Measurements from ENCODE around the gene KLHDC10.

The KLHDC10 gene

DNA sequence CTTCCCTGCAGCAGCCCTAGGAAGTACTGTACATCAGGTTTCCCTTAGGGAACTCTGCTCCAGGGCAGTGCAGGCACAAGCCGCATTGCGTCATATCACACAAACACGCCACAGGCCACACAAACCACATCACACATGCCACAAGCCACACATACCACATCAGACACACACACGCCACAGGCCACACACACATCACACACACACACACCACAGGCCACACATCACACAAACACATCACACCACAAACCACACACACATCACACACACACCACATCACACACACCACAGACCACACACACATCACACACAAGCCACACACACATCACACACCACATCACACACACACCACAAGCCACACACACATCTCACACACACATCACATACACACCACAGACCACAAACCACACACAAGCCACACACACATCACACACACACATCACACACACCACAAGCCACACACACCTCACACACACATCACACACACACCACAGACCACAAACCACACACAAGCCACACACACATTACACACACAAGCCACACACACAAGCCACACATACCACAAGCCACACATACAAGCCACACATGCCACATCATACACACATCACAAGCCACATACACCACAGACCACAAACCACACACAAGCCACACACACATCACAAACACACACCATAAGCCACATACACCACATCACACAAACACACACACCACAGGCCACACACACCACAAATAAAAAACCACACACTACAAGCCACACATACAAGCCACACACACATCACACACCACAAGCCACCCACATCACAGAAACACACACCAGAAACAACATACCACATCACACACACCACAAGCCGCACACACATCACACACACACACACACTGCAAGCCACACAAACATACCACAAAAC, 81.5 kb downstream of the KLHDC10 start:
- TF ChIP-seq GATA3 (IDR thresholded peaks at IDR 0.05; ENCODE audit: low read depth, low read length) (no peak), GATA2 (IDR thresholded peaks at IDR 0.05; ENCODE audit: low read depth, low read length) (no peak)

DNA sequence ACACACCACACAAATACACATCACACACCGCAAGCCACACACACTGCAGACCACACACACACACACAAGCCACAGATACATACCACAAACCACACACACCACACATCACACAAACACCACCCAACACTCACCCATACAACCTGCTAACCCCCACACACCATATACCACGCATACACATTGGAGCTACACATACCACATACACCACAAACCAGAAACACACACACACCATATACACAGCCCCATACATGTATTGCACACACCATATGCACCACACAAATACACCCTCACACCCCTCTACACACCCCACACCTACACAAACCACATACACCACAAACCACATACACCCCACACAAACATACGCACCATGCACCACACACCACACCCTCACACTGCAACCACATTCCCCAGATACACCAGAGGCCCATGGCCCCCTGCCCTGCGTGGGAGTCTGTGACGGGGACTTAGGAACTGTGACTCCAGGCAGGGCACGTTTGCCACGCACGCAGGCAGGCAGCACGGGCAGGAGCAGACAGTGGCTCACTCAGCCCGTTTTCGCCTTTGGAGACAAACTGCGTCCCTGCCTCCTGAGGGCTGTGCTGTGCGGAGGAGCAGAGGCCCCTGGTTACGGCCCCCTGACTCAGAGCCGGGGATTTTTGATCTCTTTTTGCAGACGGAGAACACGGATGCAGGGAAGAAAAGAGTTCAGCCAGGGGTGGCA, 82.3 kb downstream of the KLHDC10 start:
- TF ChIP-seq GATA3 (IDR thresholded peaks at IDR 0.05; ENCODE audit: low read depth, low read length) (no peak), GATA2 (IDR thresholded peaks at IDR 0.05; ENCODE audit: low read depth, low read length) (no peak)

DNA sequence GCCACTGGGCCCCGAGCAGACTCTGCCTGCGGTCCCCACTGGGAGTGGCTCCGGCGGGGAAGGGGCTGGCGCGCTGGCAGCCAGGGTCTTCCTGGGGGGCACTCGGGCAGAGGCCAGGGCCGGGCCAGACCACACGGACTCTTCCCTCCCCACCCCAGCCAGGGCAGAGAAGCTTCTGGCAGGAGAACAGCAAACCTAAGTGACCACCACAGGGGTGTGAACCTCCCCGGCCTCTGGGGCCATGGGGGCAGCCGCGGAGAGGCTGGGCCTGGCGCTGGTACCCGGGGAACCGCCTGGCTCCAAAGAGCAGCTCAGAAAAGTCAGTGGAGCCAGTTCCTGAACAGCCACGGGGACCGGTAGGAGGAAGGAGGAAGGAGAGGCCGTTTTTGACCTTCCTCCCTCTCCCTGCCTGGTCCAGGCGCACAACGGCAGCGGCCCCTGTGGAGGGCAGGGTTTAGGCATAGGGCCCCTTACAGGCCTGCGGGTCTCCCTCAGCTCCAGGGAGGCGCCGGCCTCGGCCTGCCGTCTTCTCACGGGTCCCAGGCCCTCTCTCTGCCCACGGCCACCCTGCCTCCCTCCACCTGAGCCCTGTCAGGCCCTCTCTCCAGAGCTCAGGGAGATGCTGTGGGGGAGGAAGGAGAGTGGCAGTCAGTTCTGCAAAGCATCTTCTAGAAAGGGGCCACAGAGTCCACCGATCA, 83.0 kb downstream of the KLHDC10 start:
- no peak for TF ChIP-seq GATA3 (IDR thresholded peaks at IDR 0.05; ENCODE audit: low read depth, low read length)
- no peak for TF ChIP-seq GATA2 (IDR thresholded peaks at IDR 0.05; ENCODE audit: low read depth, low read length)

DNA sequence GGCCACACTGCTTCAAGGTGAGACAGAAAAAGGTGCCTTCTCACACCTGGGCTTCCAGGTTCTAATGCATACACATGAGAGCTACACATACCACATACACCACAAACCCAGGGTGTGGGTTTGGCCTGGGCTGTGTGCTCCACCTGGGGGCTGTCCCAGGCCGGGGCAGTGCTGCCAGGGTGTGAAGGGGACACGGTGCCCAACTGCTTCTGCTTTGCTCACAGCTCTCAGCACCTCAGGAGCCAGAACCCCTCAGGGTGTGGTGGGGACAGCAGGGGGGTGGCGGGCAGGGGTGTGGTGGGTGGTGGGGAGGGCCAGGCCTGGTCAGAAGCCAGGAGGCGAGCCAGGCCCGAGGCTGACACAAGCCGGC, 83.8 kb downstream of the KLHDC10 start:
- no peak for TF ChIP-seq GATA3 (IDR thresholded peaks at IDR 0.05; ENCODE audit: low read depth, low read length)
- TF ChIP-seq GATA2 (IDR thresholded peaks at IDR 0.05; ENCODE audit: low read depth, low read length), result no peak

DNA sequence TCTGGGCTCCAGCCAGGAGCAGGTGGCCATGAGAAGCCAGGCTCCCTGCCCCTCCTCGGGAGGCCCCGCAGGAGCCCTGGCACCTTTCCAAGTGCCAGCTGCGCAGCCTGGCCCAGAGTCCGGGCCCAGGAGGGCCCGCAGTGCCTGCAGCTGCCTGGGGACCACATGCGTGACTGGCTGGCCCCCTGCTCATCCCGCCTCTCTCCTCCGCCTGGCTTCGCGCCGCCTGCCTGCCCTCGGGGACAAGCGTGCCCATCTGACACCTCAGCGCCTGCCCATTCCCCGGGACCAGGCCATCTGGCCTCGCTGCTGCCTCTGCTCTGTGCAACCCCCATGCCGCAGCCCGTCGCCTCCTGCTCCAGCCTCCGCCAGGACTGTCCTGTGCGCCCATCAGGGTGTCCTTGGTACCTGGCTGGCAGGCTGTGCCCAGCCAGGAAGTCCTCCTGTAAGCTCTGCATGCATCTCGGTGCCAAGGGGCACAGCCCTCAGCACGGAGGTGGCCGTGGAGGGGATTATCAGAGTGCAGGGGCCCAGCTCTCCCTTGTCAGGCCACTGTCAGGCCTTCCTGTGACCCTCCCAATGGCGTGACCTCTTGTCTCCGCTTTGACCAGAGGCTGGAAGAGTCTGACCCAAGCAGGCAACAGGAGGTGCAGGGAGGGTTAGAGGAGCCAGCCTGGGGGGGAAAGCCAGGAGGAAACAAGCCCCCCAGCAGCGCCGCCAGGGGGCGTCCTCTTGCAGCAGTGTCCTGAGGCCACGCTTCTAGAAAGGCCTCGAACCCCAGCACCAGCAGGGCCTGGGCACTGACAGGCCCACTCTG, 84.4 kb downstream of the KLHDC10 start:
- peak; percentile 49; the same call in 1 of the 2 replicates for TF ChIP-seq GATA2 (IDR thresholded peaks at IDR 0.05; ENCODE audit: low read depth, low read length)
- TF ChIP-seq GATA3 (IDR thresholded peaks at IDR 0.05; ENCODE audit: low read depth, low read length), result no peak

DNA sequence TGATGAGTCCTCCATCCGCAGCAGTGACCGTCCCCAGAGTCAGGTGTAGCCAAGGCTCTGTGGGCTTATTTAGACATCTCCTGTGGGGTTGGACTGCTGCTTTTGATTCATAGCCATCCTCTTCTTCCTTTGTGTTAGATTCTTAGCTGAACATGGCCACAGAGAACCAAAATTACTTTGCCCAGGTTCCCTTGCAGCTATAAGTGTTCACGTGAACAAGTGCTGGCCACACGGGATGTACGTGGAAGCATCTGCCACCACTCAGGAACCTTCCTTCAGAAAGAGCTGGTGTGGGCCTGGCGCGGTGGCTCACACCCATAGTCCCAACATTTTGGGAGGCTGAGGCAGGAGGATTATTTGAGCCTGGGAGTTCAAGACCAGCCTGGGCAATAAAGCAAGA, 85.8 kb downstream of the KLHDC10 start:
- TF ChIP-seq GATA3 (IDR thresholded peaks at IDR 0.05; ENCODE audit: low read depth, low read length), result no peak
- no peak for TF ChIP-seq GATA2 (IDR thresholded peaks at IDR 0.05; ENCODE audit: low read depth, low read length)

DNA sequence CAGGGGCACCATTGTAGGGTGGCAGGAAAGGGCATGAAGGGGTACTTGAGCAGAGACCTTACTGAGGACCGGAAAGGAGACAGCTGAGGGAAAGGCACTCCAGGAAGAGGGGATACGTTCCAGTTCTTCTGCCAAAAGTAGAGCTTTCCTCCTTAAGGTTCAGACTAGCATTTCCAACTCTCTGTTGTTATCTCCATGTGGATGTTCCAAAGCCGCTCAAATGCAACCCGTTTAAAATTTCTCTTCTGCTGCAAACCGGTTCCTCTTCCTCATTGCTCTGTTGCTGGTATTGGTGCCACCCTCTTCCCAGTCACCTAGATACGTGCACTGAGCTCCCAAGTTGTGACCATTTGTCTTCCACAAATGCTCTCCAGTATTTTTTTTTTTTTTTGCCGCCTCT, 87.4 kb downstream of the KLHDC10 start:
- TF ChIP-seq GATA2 (IDR thresholded peaks at IDR 0.05; ENCODE audit: low read depth, low read length) (no peak), GATA3 (IDR thresholded peaks at IDR 0.05; ENCODE audit: low read depth, low read length) (no peak)

DNA sequence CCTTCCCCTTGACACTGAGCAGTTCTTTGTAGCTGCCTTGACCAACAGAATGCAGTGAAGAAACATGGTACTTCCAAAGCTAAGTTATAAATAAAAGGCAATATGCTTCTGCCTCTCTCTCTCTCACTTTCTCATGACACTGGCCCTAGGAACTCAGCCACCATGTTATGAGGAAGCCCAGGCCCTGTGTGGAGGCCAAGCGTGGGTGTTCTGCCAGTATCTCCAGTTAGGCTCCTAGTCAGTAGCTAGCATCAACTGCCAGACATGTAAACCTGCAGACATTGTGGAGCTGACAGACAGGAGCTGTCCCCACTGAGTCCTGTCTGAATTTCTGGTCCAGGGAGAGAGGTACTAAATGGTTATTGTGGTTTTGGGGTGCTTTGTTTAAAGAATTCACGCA, 89.7 kb downstream of the KLHDC10 start:
- TF ChIP-seq GATA3 (IDR thresholded peaks at IDR 0.05; ENCODE audit: low read depth, low read length) (no peak), GATA2 (IDR thresholded peaks at IDR 0.05; ENCODE audit: low read depth, low read length) (no peak)

DNA sequence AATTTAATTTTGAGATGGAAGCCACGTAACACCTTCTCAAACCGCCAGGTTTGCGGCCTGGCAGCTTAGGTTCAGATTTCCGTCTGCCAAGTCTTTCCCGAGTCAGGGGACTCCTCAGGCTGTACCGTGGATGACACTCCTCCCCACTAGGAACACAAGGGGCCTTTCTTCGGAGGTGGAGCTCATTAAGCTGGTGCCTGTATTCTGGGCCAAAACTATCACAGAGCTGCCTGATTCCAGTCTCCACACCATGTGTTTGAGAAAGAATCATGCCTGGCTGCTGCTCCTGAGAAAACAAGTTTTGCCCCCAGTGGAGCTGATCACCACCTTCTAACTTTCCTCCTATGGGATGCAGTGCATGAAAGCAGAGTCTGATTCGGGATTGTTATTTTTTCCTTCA, 90.1 kb downstream of the KLHDC10 start:
- TF ChIP-seq GATA3 (IDR thresholded peaks at IDR 0.05; ENCODE audit: low read depth, low read length), result no peak
- no peak for TF ChIP-seq GATA2 (IDR thresholded peaks at IDR 0.05; ENCODE audit: low read depth, low read length)

DNA sequence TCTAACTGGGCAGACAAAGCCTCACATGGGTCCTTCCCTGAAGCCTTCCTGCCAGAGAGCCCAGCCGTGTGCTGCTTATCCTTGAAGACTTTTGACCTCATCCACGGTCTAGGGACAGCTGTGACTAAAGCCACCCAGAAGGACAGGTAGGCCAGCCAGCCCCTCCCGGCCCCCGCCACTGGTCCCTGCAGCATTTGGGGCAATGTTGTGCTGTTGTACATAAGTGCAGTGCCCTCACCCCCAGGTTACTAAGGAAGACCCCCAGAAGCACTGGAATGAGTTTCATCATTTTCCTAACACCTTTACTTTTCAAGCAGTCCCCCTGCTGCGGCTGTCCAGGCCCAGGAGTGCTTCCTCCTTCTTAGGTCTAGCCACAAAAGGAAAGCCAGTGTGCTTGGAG, 91.9 kb downstream of the KLHDC10 start:
- TF ChIP-seq GATA3 (IDR thresholded peaks at IDR 0.05; ENCODE audit: low read depth, low read length) (no peak), GATA2 (IDR thresholded peaks at IDR 0.05; ENCODE audit: low read depth, low read length) (no peak)

DNA sequence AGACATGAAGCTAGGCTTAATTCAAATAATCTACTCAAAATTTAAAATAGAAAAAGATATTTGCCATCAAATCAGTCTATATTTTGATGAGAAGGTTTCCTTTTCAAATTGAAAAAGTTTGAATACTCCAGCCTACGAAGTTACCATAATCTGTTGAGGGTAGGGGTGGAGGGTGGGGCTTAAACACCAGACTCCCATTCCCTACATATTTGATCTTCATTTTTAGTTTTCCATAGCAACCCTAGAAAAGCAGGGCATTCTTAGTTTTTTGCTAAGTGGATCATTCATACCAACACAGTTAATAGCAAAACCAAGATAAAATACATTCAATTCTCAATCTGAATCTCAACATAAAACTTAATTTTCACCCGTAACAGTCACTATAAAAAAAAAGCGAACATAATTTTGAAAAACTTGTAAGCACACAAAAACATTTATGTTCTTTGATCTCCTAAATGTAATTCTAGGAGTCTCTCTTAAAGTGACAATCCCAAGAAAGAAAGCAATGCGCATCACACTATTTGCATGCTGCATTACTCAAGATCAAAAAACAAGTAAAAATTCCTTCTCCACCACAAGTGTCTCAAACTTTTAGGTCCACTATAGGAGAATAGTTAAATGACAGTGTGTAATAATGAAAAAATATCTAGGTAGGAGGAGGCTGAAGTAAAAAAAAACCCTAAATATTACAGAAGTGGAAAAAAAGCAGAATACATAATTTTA, 104.1 kb downstream of the KLHDC10 start:
- TF ChIP-seq GATA3 (IDR thresholded peaks at IDR 0.05; ENCODE audit: low read depth, low read length), result no peak
- TF ChIP-seq GATA2 (IDR thresholded peaks at IDR 0.05; ENCODE audit: low read depth, low read length), result no peak

DNA sequence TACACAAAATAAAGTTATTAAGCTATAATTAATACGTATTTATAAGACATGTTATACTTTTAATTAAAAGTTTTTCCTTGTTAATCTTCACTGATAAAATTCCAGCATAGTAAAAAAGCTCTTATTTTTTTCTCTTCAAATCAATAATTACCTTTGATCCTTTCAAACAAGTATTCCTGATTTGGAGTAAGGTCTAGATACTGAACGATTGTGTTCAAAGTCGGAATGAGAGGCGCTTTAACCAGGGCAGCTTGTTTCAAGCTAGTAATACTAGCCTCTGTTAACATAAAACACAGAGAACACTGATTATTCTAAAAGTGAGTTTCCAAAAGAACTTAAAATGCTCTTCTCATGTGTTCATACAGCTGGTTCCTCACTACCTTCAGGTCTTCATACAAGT, 107.9 kb downstream of the KLHDC10 start:
- TF ChIP-seq GATA3 (IDR thresholded peaks at IDR 0.05; ENCODE audit: low read depth, low read length), result no peak
- TF ChIP-seq GATA2 (IDR thresholded peaks at IDR 0.05; ENCODE audit: low read depth, low read length), result no peak

DNA sequence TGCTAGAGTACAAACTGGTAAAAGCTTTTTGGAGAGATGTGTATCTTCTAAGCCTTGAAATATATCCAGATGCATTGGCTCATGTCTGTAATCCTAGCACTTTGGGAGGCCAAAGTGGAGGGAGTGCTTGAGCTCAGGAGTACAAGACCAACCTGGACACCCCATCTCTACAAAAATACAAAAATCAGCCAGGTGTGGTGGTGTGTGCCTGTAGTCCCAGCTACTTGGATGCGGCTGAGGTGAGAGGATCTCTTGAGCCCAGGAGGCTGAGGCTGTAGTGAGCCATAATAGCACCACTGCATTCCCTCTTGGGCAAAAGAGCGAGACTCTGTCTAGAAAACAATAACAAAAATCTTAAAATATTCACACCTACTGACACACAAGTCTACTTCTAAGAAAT, 109.3 kb downstream of the KLHDC10 start:
- TF ChIP-seq GATA3 (IDR thresholded peaks at IDR 0.05; ENCODE audit: low read depth, low read length) (no peak), GATA2 (IDR thresholded peaks at IDR 0.05; ENCODE audit: low read depth, low read length) (no peak)
